K562 (cell line): Measurements from ENCODE around the gene FGFRL1. TPM values are rescaled to one million over a fixed set of nuclear protein-coding genes. Genes with fewer than 3 reads are reported as not detected.

ENCODE experiments used
- CHD7 ChIP-seq: fragments of 200-600 bp; sonication (generic); IDR thresholded peaks from one replicate; pipeline ENCODE4 v1.6.1; 2012; ENCODE audit warnings: mild to moderate bottlenecking, low read depth, low read length, inconsistent platforms
- ELK1 ChIP-seq: sonication (generic); formaldehyde crosslinking; IDR thresholded peaks from 2 replicates; pipeline ENCODE4 v1.8.1; 2022; ENCODE audit warnings: missing genetic modification reagents
- EP300 ChIP-seq: IDR thresholded peaks from 2 replicates; pipeline ENCODE4 v1.6.1; 2012; ENCODE audit warnings: low read length, improper control_type of control experiment
- NFRKB ChIP-seq: fragments of 450-650 bp; IDR thresholded peaks from 2 replicates; pipeline ENCODE4 v1.6.1; 2016; ENCODE audit warnings: low read depth
- RFX7 ChIP-seq: fragments of 250-450 bp; sonication (Bioruptor Pico); IDR thresholded peaks from 2 replicates; pipeline ENCODE4 v1.5.1; 2021; ENCODE audit warnings: mild to moderate bottlenecking
- TEAD4 ChIP-seq, 2 experiments: sonication (generic) in 1 of 2; formaldehyde crosslinking in 1 of 2; IDR thresholded peaks; 2 replicates each; pipeline versions ENCODE4 v1.6.1 to v1.8.0; 2012 to 2022; ENCODE audit warnings: borderline replicate concordance in 1 of 2, inconsistent platforms in 1 of 2, low read length in 1 of 2, mild to moderate bottlenecking in 1 of 2, missing genetic modification reagents in 1 of 2
- ZBTB43 ChIP-seq: sonication (generic); formaldehyde crosslinking; IDR thresholded peaks from 2 replicates; pipeline ENCODE4 v1.8.0; 2023; ENCODE audit warnings: mild to moderate bottlenecking, missing genetic modification reagents
- ZNF197 ChIP-seq: fragments of 200-800 bp; sonication (Bioruptor generic); IDR thresholded peaks from 2 replicates; pipeline ENCODE4 v1.6.1; 2016; ENCODE audit warnings: low read depth, missing genetic modification characterization, missing compliant biosample characterization
- ZNF79 ChIP-seq: fragments of 250-450 bp; sonication (Bioruptor Pico); IDR thresholded peaks from 2 replicates; pipeline ENCODE4 v1.4.0; 2020; ENCODE audit warnings: low read depth, mild to moderate bottlenecking, moderate library complexity
- polyA plus RNA-seq, 8 experiments: library from polyadenylated mRNA; depleted of rRNA in 4 of 8; stranded (reverse) in 5 of 8; unstranded in 3 of 8; fragments of >200 nt; fragmentation: Nextera tagmentation in 2 of 8; fragmentation: Illumina TruSeq in 1 of 8; extraction: Ambion mirVana in 2 of 8; extraction: Trizol in 1 of 8; gene quantifications; 2 replicates each; pipeline versions ENCODE4 v1.2.1 to v1.2.3, GENCODE V29; 2011 to 2014; ENCODE audit warnings: inconsistent platforms in 1 of 8, missing spikeins in 1 of 8
- total RNA-seq, 7 experiments: library from RNA; depleted of rRNA in 6 of 7; stranded (reverse); fragments of >200 nt in 6 of 7; fragmentation: Illumina TruSeq in 2 of 7; extraction: Trizol in 2 of 7; gene quantifications; 2 replicates each; pipeline versions ENCODE4 v1.2.1 to v1.2.3, GENCODE V29; 2011 to 2021; ENCODE audit warnings: low replicate concordance in 1 of 7

FGFRL1 gene
- total and polyA plus RNA-seq, 9 of the 15 experiments (the other 6 are each of a cell fraction or from before 2014, with no cell fraction given) = 0.34 to 49.9 (median 14.6) TPM

- TF ChIP-seq ZBTB43 (CRISPR knock-in tag) (no peak), NFRKB (no peak), RFX7 (CRISPR knock-in tag) (no peak), TEAD4 (IDR thresholded peaks at IDR 0.05; ENCODE audit: low read length) (no peak), TEAD4 (CRISPR knock-in tag; IDR thresholded peaks at IDR 0.05; ENCODE audit: borderline replicate concordance) (no peak), EP300 (no peak), CHD7 (no peak), ZNF197 (CRISPR knock-in tag) (no peak), ZNF79 (CRISPR knock-in tag) (no peak), ELK1 (CRISPR knock-in tag) (no peak)
Measured at GRCh38 chr4:986428-986878, 25.0 kb upstream of the FGFRL1 start (continued).
